Activated naive CD4-positive, alpha-beta T cell treated with anti-CD3 and anti-CD28 coated beads, Interleukin-2, amount 50 U/mL, for 72 hours (primary cell): ENCODE measurements around the gene ABITRAM. TPM values are rescaled to one million over a fixed set of nuclear protein-coding genes. Genes with fewer than 3 reads are reported as not detected.
"Not testable (repeated sequence)": the region's sequence is repeated elsewhere in the genome, so short reads cannot be mapped to it uniquely, and the experiment has no call there.

Experiments used
- ATAC-seq, 2 donors: fragments of 150-1000 bp; cut with Tn5 transposase; 2 replicates each; pipeline ENCODE4 v1.10.0; 2021; ENCODE audit warnings: mild to moderate bottlenecking in 2 of 2, moderate library complexity in 2 of 2
- DNase-seq, 2 donors: peaks; one replicate each; pipeline ENCODE4 v3.0.0; 2021 to 2022; ENCODE audit warnings: low spot score in 2 of 2
- H3K27ac Mint-ChIP-seq, 2 donors: one replicate each; pipeline ENCODE4 v1.8.0; 2022; ENCODE audit warnings: mild to moderate bottlenecking in 2 of 2, mixed read lengths in 2 of 2
- H3K36me3 Mint-ChIP-seq, 2 donors: one replicate each; pipeline ENCODE4 v1.8.0; 2022; ENCODE audit warnings: mixed read lengths in 2 of 2
- H3K9me3 Mint-ChIP-seq, 2 donors: one replicate each; pipeline ENCODE4 v1.8.0; 2022; ENCODE audit warnings: mixed read lengths in 2 of 2
- total RNA-seq, 2 donors: library from RNA; stranded (reverse); gene quantifications; one replicate each; pipeline ENCODE4 v1.2.3, GENCODE V29; 2022

The ABITRAM gene
- total RNA-seq, 2 donors from 2014 or later = 10.0 to 17.3 TPM

DNA sequence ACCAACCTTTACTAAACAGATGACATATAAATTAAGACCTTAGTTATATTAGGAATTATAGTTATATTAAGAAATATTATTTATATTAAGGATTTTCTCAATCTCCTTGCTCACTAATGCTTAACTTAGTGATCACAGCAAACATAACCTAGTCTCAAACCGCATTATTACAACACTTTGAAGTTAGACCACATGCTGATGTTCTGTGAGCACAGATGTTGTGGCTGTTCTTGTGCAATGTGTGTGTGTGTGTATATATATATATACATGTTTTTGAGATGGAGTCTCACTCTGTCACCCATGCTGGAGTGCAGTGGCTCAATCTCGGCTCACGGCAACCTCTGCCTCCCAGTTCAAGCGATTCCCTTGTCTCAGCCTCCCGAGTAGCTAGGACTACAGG lies 20.8 kb upstream of the ABITRAM start:
- Mint-ChIP-seq H3K36me3 (peaks cover 7 to 11% of the 10 kb centered on the region in 2 donors), H3K9me3 (no peaks in the 10 kb centered on the region), H3K27ac (no peak overlapping the region)
- ATAC-seq (no peak), DNase-seq (no peak)

DNA sequence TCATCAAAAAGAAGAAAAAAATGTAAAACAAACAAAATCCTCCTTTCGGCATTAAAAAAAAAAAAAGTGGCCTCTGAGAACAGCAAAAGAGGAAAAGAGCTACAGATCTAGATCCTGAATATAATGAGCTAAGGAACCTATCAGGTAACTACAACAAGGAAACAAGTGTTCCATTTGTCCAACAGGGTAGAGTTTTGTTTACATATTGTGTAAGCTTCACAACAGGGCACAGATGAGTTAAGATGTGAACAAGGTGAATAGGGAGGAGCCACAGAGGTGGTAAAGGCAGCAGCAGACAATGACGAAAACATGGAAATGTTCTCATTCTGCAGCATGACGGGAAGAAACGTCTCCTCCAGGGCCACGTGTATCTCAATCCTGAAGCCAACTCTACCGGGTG lies 14.7 kb upstream of the ABITRAM start:
- ATAC-seq (no peak), DNase-seq (no peak)
- peaks cover 0 to 6% of the 10 kb centered on the region in 2 donors for H3K36me3 Mint-ChIP-seq
- H3K9me3 Mint-ChIP-seq = no peaks in the 10 kb centered on the region
- no peak overlapping the region for H3K27ac Mint-ChIP-seq

DNA sequence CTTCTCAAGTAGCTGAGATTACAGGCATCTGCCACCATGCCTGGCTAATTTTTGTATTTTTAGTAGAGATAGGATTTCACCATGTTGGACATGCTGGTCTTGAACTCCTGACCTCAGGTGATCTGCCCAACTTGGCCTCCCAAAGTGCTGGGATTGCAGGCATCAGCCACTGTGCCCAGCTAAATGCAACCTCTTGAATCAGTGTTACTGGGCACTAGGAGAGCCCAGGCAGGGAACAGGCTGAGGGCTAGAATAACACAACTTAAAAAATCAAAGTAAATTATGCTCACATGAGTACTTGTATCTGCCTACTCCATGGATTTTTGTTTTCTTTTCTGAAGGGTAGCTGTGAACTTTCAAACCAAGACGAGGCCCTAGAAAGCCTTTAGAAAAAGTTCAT lies 13.8 kb upstream of the ABITRAM start:
- H3K36me3 Mint-ChIP-seq, ATAC-seq, DNase-seq, H3K9me3 Mint-ChIP-seq: not testable (repeated sequence)
- peak overlapping the region in 1 of 2 donors; percentile 33 for H3K27ac Mint-ChIP-seq

DNA sequence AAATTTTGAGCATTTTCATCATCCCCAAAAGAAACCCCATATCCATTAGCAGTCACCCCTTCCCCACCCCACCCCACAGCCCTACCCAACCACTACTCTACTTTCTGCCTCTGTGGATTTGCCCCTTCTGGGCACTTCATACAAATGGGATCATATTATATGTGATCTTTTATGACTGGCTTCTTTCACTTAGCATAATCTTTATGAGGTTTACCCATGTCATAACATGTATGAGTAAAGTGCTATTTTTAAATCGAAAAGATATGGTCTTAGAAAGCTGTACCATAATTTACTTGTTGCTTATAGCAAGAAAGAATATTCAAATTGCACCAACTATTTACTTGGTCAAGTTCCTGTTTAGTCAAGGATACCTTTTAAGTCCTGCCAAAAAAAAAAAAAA lies 13.0 kb upstream of the ABITRAM start:
- Mint-ChIP-seq H3K36me3 (peaks cover 0 to 6% of the 10 kb centered on the region in 2 donors), H3K9me3 (no peaks in the 10 kb centered on the region), H3K27ac (no peak overlapping the region)
- DNase-seq (no peak), ATAC-seq (no peak)

DNA sequence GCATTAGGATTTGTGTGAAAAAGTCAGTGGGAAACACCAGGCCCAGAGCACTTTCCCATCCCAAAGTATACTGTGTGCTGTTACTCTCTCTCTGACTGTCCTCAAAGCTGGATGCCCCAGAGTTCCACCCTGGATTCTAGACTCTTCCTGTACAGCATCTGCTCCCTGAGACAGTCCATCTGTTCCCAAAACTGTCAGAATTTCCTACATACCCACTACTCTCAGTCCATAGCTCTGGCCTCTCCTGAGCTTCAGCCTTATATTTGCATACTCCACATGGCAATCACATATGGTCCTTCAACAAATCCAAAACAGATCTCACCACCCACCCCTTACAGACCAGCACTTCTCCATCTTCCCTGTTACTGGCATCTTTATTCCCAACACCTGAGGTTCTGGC lies 9.7 kb upstream of the ABITRAM start:
- H3K27ac Mint-ChIP-seq = no peak overlapping the region
- H3K9me3 Mint-ChIP-seq = no peaks in the 10 kb centered on the region
- H3K36me3 Mint-ChIP-seq = peaks cover 0 to 7% of the 10 kb centered on the region in 2 donors
- DNase-seq (no peak), ATAC-seq (no peak)

DNA sequence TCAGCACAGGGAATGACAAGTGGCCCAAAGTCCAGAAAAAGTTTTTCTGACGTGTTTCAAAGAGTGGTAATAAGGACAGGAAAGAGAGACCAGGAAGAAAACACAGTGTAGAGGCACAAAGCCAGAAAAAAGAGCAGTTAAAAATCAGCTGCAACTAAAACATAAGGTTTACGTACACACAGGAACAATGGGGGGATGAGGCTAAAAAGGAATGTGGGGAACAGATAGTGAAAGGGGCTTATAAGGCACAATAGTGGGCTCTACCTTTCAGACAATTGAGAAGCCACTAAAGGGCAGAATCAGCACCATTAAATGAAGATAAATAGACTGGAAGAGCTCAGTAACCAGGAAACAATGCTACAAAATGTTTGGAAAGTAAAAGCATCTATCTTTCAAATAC lies 5.8 kb upstream of the ABITRAM start:
- no peak overlapping the region for H3K27ac Mint-ChIP-seq
- no peaks in the 10 kb centered on the region for H3K9me3 Mint-ChIP-seq
- DNase-seq (no peak), ATAC-seq (no peak)
- peaks cover 0 to 16% of the 10 kb centered on the region in 2 donors for H3K36me3 Mint-ChIP-seq

DNA sequence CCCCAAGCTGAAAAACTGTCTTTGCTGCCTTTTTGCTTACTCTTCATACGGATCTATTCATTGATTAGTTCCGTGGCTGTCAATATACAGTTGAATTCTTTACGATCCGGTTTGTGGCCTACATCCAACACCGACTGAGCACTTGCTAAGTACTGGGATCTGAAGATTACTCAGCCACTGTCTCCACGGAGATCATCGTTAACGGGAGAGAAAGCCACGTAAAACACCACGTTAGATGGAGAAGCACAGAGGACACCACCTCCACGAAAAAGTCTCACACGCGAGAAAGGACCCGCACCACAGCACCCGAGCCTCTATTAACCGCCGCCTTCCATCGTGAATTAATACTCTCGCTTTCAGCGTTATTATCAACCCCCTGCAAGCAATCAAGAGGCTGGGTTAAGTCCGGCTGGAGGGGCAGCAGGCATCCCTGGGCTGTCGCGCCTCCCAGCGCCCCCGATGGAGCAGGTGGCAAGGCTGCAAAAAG lies 926 bp upstream of the ABITRAM start:
- no peak for DNase-seq
- H3K36me3 Mint-ChIP-seq = peaks cover 0 to 17% of the 10 kb centered on the region in 2 donors
- H3K9me3 Mint-ChIP-seq = no peaks in the 10 kb centered on the region
- H3K27ac Mint-ChIP-seq = peak overlapping the region; percentile 92 to 99
- peak; percentile 0 to 9 for ATAC-seq

DNA sequence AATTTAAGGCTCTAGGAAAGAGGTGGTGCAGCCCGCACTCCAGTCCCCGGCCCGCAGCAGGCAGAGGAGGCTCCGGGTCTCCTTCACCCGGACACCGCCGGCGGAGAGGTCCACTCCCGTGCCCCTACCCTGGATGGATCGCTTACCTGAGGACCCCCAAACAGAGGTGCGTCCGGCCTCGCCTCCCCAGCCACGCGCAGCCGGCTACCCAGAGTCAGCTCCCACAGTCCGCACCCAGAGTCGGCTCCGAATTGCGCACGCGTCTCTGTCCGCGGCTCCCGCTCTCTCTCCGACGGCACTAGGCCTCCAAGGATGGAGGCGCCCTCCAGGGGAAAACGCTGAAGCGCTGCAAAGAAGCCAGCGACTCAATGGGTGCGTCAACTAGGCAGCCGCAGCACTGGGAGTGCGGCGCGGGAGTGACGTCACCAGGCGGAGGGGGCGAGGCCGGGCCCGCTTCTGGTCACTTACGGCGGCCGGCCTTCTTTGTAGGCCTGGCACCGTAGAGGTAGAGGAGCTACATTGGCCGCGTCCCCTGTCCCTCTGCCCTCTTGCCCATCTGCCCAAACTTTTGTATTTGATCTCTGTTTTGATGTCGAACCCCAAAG lies 380 bp upstream of the ABITRAM start, which contains the start of gene ELP1:
Gene ELP1, minus strand, starts transcription at position 407 of the 605 bp plus-strand sequence. CDS start 2,978 bp downstream, outside the sequence.
- DNase-seq = peak; percentile 87 to 91
- H3K9me3 Mint-ChIP-seq = no peaks in the 10 kb centered on the region
- peak; percentile 91 to 93 for ATAC-seq
- H3K27ac Mint-ChIP-seq = peak within 1 kb of the TSS; percentile 98 to 99
- H3K36me3 Mint-ChIP-seq = peaks cover 0 to 17% of the 10 kb centered on the region in 2 donors

DNA sequence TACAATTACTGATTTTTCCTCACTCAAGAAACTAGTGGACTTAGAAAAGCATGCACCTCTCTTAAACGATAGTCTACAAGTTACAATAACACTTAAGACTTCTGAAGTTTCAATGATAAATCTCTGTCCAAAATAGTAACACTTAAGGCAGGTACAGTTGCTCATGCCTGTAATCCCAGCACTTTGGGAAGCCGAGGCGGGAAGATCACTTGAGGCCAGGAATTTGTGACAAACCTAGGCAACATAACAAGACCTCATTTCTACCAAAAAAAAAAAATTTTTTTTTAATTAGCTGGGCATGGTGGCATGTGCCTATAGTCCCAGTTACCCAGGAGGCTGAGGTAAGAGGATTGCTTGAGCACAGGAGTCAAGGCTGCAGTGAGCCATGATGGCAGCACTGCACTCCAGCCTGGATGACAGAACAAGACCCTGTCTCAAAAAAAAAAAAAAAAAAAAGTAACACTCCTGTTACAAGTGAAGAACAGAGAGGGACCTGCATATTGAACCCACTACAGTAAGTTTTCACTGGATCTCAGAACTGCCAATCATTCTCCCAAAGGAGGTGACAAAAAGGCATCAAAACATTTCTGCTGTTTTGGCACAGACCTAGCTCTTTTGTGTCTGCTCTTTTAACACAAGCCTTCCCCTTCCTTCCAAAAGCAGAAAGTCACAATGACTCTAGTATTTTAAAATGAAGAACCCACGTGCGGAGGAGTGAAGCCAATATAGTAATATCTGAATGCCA lies 3.5 kb downstream of the ABITRAM start:
- Mint-ChIP-seq H3K27ac (no peak overlapping the region), H3K36me3 (peaks cover 0 to 14% of the 10 kb centered on the region in 2 donors), H3K9me3 (no peaks in the 10 kb centered on the region)
- ATAC-seq (no peak), DNase-seq (no peak)

DNA sequence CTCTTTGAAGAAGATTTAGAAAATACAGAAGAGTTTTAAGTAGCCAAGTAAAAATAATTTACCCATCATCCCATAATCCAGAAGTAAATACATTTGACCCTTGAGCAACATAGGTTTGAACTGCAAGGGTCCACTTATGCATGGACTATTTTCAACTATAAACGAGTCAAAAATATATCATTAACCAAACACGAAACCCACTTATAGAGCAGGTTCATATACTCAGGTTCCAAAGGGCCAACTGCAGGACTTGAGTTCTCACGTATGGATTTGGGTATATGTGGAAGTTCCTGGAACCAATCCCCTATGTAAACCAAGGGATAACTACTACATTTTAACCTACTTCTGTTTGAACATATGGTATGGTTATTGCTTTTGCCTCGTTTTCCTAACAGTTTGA lies 5.8 kb downstream of the ABITRAM start:
- no peaks in the 10 kb centered on the region for H3K9me3 Mint-ChIP-seq
- DNase-seq (no peak), ATAC-seq (no peak)
- H3K27ac Mint-ChIP-seq = no peak overlapping the region
- no peaks in the 10 kb centered on the region for H3K36me3 Mint-ChIP-seq

DNA sequence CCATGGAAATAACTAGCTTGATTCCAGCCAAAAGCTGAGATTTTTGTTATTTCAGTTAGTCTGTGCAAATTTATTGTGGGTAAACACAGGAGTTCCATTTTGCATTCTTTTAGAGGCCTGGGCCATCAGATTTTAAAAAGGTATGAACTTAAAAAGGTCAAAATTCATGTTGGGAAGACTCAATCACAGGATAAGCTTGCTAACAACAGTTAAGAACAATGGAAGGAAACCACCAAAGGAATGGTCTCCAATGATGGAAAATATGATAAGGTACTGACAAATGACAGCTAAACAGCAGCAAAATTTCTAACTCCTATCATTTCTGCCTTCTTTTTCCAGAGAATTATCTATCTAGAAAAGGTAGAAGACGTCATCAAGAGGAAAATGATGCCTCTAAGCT lies 16.0 kb downstream of the ABITRAM start:
- Mint-ChIP-seq H3K9me3 (no peaks in the 10 kb centered on the region), H3K36me3 (no peaks in the 10 kb centered on the region), H3K27ac (no peak overlapping the region)
- ATAC-seq = no peak
- no peak for DNase-seq

DNA sequence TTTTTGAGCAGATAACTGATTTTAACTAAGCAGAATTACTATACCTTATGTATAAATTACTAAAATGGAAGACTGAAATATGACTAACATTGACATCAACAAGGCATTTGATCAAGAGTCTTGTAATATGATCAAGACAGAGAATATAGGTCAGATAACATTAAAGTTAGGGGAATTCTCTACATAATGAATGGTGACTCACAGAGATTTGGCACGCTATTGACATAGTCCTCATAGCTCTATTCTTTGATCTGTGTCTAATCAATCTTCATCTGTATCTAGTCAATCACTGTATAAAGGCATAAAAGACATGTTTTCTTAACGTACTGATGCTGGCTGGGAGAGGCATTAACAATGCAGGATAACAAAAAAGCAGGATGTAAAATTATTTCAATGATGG lies 17.4 kb downstream of the ABITRAM start:
- DNase-seq (no peak), ATAC-seq (no peak)
- Mint-ChIP-seq H3K36me3 (no peaks in the 10 kb centered on the region), H3K27ac (no peak overlapping the region), H3K9me3 (no peaks in the 10 kb centered on the region)

DNA sequence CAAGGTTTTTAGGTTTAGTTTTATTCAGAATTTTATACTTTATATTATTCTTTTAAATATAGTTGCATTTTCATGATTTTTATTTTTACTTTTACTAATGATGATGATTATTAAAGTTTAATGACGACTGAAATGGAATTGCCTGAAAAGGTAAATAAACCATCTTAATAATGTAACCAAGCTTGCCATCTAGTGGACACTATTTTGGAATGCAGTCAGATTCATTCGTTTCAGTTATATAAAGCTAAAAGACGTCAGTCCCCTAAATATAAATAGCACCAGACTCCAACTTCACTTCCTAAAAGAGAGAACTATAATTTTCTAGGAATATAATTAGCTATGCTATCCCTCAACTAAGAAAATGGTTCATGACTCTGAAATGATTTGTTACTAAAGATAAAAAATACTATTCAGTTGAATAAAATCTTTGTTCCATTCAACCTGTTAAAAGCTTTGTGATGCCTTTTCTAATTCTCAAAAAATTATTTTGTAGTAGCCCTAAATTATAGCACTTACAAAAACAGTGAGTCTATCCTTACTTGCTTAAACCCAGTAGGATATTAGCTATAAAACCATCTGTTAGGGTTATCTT lies 19.9 kb downstream of the ABITRAM start:
- DNase-seq (no peak), ATAC-seq (no peak)
- no peaks in the 10 kb centered on the region for H3K9me3 Mint-ChIP-seq
- no peaks in the 10 kb centered on the region for H3K36me3 Mint-ChIP-seq
- H3K27ac Mint-ChIP-seq = no peak overlapping the region

DNA sequence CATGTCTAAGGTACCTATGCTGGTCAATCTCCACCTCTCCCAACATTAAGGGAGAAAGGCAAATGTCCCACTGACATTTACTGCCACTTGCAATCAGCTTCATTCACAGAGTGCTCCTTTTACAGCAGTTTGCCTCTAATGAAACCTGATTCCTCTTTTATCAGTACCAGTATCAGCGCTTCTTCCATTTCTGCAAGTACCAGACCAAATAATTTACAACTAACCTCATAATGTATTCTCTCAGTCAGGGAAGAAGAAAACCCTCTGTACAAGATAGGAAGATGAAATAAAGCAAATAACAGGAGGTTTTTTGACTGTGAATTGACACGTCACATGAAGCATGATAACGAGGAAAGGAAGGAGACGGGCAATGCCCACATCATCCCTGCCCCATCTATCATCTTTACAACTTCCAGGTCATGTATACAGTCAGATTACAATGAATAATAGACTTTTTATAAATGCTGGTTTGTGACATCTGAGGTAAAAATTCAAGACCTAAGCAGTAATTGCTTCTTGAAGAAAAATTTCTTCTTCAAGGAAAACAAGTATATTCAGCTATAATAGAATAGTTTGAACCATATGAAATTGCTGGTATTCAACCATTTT lies 21.9 kb downstream of the ABITRAM start:
- no peaks in the 10 kb centered on the region for H3K9me3 Mint-ChIP-seq

DNA sequence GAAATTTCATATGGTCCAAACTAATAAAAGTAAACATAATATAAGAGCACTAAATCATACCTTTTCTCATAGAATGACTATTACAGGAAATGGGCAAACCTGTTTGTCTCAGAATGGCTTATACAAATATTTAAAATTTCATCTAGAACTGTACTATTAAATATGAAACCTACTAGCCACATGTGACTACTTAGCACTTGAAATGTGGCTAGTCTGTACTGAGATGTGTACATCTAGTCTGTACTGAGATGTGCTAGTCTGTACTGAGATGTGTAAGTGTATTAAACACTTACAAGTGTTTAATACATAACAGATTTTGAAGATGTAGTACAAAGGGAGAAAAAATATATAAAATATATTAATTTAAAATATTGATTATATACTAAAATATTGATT lies 22.4 kb downstream of the ABITRAM start:
- H3K27ac Mint-ChIP-seq = no peak overlapping the region
- DNase-seq = no peak
- no peaks in the 10 kb centered on the region for H3K36me3 Mint-ChIP-seq
- peak in 1 of 2 donors; percentile 64 for ATAC-seq
- no peaks in the 10 kb centered on the region for H3K9me3 Mint-ChIP-seq

More for the DNA sequence above, 21.9 kb downstream of the ABITRAM start:
- no peak overlapping the region for H3K27ac Mint-ChIP-seq
- H3K36me3 Mint-ChIP-seq = no peaks in the 10 kb centered on the region
- DNase-seq = no peak
- ATAC-seq = no peak

DNA sequence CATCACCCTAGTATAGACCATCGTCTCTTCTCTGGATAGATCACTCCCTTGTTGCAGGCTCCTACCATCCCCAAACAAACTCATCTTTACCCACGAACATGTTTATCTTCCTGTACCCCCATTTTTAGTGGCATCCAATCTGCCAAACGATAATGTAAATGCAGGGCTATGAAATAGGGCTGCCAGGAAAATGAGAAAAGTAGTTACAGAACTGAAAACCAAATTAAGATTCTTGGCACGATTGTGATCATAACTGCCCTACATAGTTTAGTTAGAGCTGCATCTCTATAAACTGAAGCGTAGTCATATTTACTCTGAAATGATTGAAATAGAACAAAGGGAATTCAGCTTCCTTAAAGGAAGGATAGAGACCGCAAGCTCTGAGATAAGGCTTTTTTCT lies 26.1 kb downstream of the ABITRAM start:
- Mint-ChIP-seq H3K9me3 (no peaks in the 10 kb centered on the region), H3K27ac (no peak overlapping the region), H3K36me3 (no peaks in the 10 kb centered on the region)
- ATAC-seq (no peak), DNase-seq (no peak)

DNA sequence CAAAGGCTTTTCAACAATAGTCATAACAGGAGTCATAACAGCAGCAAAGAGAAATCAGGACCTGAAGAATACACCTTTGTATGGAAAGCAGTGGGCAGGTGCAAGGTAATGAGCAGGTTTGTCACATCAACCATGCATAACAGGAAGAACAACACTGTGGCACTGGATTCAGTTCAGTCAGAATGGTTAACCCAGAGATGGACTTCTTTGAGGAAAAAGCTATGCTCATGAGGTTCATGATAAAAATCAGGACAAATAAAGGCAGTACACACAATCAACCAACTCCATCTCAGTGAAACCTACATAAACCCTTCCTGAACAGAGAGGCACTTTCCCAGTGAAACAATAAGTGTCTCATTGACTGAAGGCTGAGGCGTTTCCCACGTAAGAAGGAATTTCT lies 27.0 kb downstream of the ABITRAM start:
- H3K9me3 Mint-ChIP-seq = no peaks in the 10 kb centered on the region
- no peaks in the 10 kb centered on the region for H3K36me3 Mint-ChIP-seq
- ATAC-seq (peak in 1 of 2 donors; percentile 7), DNase-seq (no peak)
- H3K27ac Mint-ChIP-seq = peak overlapping the region in 1 of 2 donors; percentile 56
